GM18873 (cell line): ENCODE results near the gene SPEF2.
"Not testable (repeated sequence)": the region's sequence is repeated elsewhere in the genome, so short reads cannot be mapped to it uniquely, and the experiment has no call there.

ENCODE experiments used
- ATAC-seq: cut with Tn5 transposase; IDR thresholded peaks from one replicate; pipeline ENCODE4 v1.9.1; 2021; ENCODE audit warnings: mild to moderate bottlenecking, moderate library complexity, moderate number of reproducible peaks; ENCODE audit not compliant: unreplicated experiment, low FRiP score

The SPEF2 gene

GRCh38 chr5:35656721-35657120 lies 39.1 kb downstream of the SPEF2 start:
- ATAC-seq: no peak

- ATAC-seq: no peak
These were observed 40.2 kb downstream of the SPEF2 start for GRCh38 chr5:35657877-35658276.

GRCh38 chr5:35659556-35659955 lies 41.9 kb downstream of the SPEF2 start:
- ATAC-seq: no peak

GRCh38 chr5:35660451-35660850 lies 42.8 kb downstream of the SPEF2 start:
- ATAC-seq: no peak

- ATAC-seq: no peak
These were observed 46.9 kb downstream of the SPEF2 start for GRCh38 chr5:35664584-35664983.

- ATAC-seq: no peak
These were observed 47.4 kb downstream of the SPEF2 start for GRCh38 chr5:35665096-35665495.

GRCh38 chr5:35668319-35668718 lies 50.7 kb downstream of the SPEF2 start:
- ATAC-seq: no peak

GRCh38 chr5:35668794-35669193 lies 51.1 kb downstream of the SPEF2 start:
- no peak for ATAC-seq

- no peak for ATAC-seq
These were observed 54.1 kb downstream of the SPEF2 start for GRCh38 chr5:35671541-35672295.

- not testable (repeated sequence) for ATAC-seq
These were observed 54.6 kb downstream of the SPEF2 start for GRCh38 chr5:35672296-35672655.

- ATAC-seq: no peak
These were observed 55.3 kb downstream of the SPEF2 start for GRCh38 chr5:35672995-35673394.

- no peak for ATAC-seq
These were observed 56.4 kb downstream of the SPEF2 start for GRCh38 chr5:35674049-35674448.

- no peak for ATAC-seq
These were observed 57.7 kb downstream of the SPEF2 start for GRCh38 chr5:35675392-35675791.

- no peak for ATAC-seq
These were observed 60.2 kb downstream of the SPEF2 start for GRCh38 chr5:35677878-35678277.

GRCh38 chr5:35678661-35679060 lies 61.0 kb downstream of the SPEF2 start:
- no peak for ATAC-seq

GRCh38 chr5:35679357-35679756 lies 61.7 kb downstream of the SPEF2 start:
- ATAC-seq: no peak

- no peak for ATAC-seq
These were observed 64.2 kb downstream of the SPEF2 start for GRCh38 chr5:35681911-35682310.

GRCh38 chr5:35683466-35683865 lies 65.8 kb downstream of the SPEF2 start:
- ATAC-seq: no peak

GRCh38 chr5:35685161-35685560 lies 67.5 kb downstream of the SPEF2 start:
- no peak for ATAC-seq

GRCh38 chr5:35687961-35688360 lies 70.3 kb downstream of the SPEF2 start:
- no peak for ATAC-seq

GRCh38 chr5:35694481-35694880 lies 76.8 kb downstream of the SPEF2 start:
- no peak for ATAC-seq

GRCh38 chr5:35698047-35698808 lies 80.6 kb downstream of the SPEF2 start:
- no peak for ATAC-seq
